T-helper 1 cell treated with Interleukin-12 subunit alpha and Interleukin-12 subunit beta and Interleukin-4 antibody, amounts not matched to agents 30 ng/mL and 1 ng/mL, for 36 hours (primary cell): ENCODE data around the gene PIGU. TPM values are rescaled to one million over a fixed set of nuclear protein-coding genes. Genes with fewer than 3 reads are reported as not detected.
"Not testable (repeated sequence)": the region's sequence is repeated elsewhere in the genome, so short reads cannot be mapped to it uniquely, and the experiment has no call there.

ENCODE experiments used
- intact Hi-C: fragments of 100-400 bp; cut with micrococcal nuclease; formaldehyde crosslinking; loops from one replicate; pipeline ENCODE4 v1.15.1; 2024
- total RNA-seq: library from RNA; stranded (reverse); gene quantifications from 2 replicates; pipeline ENCODE4 v1.2.3, GENCODE V29; 2022

The PIGU gene
- total RNA-seq, 1 donor from 2014 or later = 21.9 TPM

DNA sequence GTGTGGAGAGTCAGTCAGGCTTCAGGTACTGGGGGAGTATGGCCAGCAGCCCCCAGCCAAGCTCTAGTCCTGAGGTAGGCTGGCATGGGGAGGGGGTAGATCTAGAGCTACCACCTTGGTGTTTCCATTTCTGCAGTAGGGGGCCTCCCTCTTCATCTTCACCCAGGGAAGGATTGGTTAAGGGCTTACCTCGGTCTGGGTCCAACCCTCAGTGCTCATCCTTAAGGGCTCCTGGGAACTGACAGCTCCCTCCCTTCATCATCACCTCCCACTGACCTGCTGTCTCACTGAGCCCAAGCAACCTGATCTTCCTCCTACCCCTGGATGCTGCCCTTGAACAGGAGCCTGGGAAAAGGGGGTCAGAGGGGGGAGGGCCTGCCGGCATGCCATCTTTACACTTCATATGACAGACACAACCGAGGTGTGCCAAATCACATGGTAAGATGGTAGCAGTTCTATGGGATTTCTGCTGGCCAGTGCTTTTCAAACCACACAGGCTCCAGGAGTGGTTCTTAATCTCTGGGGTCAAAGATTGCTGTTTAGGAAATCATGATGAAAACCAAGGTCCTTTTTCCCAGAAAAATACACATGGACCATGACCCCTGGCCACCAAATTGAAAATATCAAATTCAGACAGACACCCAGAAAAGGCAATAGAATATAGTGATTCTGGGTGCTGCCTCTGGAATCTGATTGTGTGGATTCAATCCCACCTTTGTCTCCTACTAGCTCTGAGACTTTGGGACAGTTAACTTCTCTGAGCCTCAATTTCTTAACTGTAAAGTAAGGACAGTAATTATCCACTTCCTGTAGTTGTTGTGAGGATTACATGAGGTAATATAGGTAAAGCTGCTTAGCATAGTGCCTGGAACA, 30.3 kb upstream of the PIGU start:
- intact Hi-C loops = loop anchor here (5.0 to 10.0 kb wide), 2 partner anchors 592 to 715 kb away; partner anchors contain the start of genes EIF2S2 and RALY

DNA sequence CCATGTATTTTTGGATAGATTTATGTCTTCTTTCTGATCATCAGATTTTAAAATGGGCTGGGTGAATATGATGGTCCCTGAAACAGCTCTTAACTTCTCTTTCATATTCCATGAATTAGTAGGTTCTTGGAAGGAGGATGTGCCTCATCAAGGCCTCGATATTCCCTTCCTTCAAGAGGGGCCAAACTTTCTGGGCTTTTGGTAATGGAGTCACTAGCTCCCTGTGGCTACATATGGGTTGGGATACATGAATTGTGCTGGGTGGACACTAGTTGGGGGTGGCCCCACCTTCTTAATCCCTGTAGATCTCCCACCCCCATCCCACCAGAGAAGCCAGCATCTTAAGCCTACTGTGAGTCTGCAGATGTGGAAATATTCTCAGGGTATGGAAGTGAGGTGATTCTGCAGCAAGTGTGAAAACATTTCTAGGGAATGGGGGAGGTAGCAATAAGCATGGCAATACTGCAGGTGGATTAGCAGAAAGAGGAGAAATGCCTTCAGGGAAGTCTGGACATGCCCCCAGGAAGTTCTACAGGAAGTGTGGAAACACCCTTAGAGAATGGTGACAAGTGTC, 29.5 kb upstream of the PIGU start:
- intact Hi-C loops = loop anchor here (5.0 to 10.0 kb wide), 2 partner anchors 592 to 714 kb away; partner anchors contain the start of genes EIF2S2 and RALY

DNA sequence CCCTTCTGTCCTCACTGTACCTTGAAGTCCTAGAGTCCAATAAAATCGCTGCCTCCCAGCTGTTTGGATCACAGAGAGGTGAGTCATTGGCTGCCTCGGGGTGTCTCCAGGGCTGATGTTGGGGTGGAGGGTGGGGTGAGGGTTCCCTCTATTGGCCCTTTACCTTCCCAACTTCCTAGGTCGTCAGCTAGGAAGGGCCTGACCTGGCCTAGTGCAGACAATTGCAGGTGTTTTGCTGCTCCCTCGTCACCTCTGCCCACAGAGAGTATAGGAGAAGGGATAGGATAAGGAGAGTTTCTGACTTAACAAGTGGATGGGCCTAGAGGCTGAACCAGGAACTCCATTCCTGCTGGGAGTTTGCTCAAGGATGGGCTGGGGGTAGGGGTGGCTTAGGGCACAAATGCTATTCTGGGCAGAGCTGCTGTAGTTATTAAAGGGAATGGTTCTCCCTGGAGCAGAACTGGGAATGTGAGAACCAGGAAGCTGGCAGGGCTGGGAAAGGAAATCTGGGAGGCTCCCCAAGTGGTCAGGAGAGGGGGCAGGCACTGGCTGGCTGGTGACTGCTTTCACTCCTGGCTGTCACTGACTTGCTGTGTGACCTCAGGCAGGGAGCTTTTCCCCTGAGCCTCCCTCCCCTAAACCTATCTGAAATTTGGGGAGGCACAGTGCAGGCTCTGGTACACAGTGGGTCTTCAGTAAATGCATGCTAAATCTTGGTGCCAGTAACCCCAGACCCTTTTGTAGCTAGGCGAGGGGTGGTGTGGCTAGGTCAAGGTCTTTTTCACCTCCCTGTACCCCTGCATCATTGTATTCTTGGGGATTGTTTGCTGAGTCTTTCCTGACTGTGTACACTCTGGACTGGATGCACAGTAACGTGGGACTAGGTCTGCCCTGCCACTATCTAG, 28.8 kb upstream of the PIGU start:
- intact Hi-C loops = loop anchor here (5.0 to 10.0 kb wide), 2 partner anchors 591 to 713 kb away; partner anchors contain the start of genes EIF2S2 and RALY

DNA sequence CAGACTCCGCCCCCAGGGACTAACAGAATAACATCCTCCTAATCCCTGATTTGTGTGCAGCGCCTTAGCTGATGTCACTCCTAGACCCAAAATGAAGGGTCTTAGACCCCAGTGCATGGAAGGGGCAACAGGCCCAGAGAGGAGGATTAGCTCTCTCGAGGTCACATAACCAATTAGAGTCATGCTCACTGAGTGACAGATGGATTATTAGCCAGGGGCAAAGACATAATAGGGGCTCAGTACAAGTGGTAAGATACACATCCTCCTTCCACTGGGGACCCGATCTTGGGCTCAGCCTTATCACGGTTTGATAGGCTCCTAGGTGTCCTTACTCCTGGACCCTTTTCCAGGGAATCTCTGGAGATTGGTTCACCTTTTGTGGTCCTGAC, 28.1 kb upstream of the PIGU start:
- intact Hi-C loops = loop anchor here (5.0 to 10.0 kb wide), 2 partner anchors 590 to 713 kb away; partner anchors contain the start of genes EIF2S2 and RALY

DNA sequence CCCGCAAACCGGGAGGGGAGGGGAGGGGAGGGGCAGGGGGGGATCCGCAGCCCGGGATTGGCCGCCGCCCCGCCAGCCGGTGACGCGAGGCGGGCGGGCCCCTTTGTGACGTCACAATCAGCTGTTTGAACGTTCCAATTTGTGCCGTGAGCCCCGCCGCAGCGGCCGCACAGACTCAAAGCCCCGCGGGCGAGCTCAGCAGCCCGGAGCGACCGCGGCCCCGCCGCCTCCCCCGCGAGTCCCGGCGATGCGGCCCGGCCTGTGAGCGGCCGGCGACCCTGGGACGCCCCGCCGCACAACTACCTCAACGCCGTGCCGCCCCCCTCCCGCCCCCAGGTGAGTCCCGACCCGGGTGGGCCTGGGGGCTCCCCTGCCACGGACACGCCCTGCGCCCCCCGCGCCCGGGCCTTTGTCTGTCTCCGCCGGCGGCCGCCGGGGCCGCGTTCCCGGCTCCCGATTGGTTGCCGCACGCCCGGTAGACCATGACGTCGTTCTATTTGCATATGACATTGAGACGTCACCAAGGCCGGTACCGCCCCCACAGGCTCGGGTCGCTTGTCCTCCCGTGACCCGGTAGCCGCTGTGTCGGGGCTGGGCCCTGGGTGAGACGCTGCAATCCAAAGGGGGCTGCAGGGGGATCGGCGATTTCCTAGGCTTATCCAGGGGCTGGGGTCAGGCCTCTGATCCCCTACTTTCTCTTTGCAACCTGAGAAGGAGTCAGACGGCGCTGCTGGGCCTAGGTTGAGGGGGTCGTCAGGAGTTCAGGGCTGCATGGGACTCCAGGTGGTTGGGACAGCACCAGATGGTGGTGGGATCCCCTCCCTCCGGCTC, 27.5 kb upstream of the PIGU start, which contains the start of gene TP53INP2:
Gene TP53INP2, plus strand, starts transcription at position 168 of the 831 bp plus-strand sequence. CDS start 4,396 bp downstream, outside the sequence.
- intact Hi-C loops = loop anchor here (1.0 to 10.0 kb wide), 10 partner anchors 27 to 893 kb away; partner anchors contain the start of genes ACSS2, AHCY, CHMP4B and DYNLRB1

DNA sequence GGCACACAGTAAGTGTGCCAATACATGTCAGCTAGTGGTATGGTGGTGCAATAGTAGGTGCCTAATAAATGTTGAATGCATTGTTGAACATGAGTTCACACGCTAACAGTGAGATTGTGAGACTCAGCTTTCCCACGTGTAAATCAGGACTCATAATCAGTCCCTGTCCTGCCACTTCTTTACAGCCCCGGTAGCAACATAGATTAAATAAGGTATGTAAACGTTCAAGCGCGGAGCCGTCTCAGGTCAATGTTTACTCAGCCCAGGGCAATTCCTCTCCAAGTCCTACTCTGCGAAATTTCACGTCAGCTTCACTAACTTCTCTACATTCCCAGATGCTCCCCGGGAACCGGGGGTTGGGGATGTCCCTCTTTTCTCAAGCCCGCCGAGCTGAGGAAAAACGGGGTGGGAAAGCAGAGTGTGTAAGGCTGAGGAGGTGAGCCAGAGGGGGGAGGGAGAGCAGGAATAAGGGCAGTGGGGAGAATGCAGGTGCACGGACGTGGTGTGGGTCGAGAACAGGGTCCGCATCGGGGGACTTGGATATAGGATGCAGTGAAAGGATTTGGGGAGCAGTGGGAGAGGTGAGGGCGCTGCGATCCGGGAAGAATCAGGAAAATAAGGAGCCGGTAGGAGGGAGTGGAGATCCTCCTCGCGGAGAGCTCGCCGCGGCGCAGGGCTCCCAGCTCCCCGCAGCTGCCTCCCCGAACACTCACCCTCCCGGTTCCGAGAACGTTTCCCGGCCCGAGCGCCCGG, 26.7 kb upstream of the PIGU start:
- intact Hi-C loops = loop anchor here (1.0 to 10.0 kb wide), 9 partner anchors 26 to 892 kb away; partner anchors contain the start of genes ACSS2, AHCY, CHMP4B and DYNLRB1

DNA sequence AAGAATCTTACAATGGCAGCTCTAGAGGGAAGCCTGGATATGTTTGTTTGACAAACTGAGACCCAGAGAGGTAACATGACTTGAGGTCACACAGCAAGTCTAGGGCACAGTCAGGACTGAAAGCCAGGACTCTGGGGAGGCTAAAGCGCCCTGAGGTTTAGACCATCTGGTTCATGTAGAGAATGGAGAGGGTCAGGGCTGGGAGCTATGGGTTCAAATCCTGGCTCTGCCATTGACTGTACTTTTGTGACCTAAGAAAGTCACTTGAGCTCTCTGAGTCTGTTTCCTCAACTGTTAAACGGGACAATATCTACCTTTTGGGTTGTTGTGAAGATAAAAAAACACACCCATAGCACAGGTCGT, 26.1 kb upstream of the PIGU start:
- intact Hi-C loops = loop anchor here (10.0 kb wide), 1 partner anchor 588 kb away; the partner anchor contains the start of gene EIF2S2

DNA sequence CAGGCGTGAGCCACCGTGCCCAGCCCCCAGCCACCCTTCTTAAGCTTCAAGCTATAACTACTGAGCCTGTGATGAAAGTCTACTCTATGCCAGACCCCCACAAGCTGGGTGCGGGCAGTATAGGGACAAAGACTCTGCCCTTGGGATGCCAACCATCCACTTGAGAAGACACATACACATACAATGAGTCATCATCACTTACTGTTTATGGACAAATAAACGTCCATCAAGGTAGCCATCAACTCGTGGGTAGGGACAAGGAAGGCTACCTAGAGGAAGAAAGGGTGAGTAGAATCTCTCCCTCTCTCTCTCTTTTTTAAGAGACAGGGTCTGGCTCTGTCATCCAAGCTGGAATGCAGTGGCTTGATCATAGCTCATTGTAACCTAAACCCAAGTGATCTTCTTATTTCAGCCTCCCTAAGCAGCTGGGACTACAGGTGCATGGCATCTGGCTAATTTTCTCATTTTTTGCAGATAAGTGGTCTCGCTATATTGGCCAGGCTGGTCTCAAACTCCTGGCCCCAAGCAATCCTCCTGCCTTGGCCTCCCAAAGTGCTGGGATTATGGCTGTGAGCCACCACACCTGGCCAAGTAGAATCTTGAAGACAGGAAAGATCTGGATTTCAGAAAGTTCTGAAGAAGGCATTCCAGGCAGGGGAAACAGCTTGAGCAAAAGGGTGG, 24.7 kb upstream of the PIGU start:
- intact Hi-C loops = loop anchor here (10.0 kb wide), 1 partner anchor 587 kb away; the partner anchor contains the start of gene EIF2S2

DNA sequence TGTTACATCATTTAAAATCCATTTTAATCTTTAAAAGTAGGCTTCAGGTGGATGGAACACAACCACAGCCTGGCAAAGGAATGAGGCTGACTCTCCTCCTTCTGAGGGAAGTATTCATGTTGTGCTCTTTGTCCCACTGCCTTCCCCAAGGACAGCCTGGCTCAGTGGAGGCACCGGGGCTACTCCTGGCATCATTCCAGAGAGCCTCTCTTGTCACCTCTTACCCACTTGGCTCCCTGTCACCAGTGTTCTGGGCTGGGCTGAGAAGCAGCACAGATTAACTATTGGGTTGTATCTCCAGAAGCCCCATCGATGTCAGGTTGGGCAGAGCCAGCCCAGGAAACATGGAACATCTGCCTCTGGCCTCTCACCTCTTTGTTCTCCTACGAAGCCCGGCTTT, 16.5 kb upstream of the PIGU start:
- intact Hi-C loops = no loop called here

DNA sequence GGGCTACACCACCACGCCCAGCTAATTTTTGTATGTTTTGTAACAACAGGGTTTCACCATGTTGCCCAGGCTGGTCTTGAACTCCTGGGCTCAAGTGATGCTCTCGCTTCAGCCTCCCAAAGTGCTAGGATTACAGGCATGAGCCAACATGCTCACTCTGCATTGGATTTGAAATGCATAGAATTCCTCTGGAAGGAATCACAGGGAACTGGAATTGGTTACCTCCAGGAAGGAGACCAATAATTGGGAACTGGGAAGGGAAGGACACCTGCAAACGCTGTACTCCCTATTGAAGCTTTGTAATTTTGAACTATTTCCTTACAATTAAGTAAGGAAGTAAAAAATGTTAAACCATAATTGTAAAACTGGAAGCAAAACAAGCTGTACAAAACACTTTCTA, 14.9 kb upstream of the PIGU start:
- intact Hi-C loops = no loop called here

DNA sequence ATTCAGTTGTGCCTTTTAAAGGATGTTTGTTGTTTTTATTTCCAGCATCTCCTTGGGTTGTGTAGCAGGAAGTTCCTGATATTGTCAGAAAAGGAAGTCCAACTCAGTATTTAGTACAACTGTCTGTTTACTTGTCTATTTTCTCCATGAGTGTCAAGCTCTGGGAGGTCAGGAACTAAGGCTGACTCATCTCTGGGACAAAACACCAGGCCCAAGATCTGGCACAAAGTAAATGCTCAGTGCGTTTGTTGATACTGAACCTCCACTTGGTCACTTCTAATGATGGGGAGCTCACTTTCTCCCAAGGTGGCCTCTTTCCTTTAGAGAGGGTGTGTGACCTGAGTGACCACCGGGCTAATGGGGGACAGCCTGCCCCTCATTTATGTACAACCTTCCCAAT, 12.6 kb upstream of the PIGU start:
- intact Hi-C loops = no loop called here

DNA sequence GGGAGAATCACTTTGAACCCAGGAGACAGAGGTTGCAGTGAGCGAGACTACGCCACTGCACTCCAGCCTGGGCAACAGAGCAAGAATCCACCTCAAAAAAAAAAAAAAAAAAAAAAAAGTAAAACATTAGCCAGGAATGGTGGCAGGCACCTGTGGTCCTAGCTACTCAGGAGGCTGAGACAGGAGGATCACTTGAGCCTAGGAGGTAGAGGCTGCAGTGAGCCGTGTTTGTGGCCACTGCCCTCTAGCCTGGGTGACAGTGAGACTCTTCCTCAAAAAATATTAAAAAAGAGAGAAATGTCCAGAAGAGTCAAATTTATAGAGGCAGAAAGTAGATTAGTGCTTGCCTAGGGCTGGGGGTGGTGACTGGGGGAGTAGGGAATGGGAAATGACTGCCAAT, 6.8 kb upstream of the PIGU start:
- intact Hi-C loops = no loop called here

DNA sequence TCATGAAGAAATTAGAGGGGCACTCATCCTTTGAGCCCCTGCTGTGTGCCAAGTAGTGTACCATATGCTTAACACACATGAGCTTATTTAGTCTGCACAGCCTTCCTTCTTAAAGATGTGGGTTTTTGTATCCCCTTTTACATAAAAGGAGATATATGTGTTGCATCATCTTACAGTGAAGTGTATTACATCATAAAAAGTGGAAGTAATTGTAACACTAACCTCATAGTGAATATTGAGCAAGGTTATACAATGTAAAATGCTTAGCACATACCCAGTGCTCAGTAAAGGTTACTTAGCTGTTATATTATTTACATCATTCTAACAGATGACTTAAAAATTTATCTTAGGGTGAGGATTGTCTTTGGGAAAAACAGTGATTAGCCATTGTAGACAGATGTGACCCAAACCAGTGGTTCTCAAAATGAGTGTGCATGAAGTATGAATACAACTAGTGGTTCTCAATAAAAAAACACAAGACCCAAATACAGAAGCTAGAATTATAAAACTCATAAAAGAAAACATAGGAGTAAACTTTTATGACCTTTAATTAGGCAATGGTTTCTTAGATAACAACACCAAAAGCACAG, 3.8 kb upstream of the PIGU start:
- intact Hi-C loops = no loop called here

DNA sequence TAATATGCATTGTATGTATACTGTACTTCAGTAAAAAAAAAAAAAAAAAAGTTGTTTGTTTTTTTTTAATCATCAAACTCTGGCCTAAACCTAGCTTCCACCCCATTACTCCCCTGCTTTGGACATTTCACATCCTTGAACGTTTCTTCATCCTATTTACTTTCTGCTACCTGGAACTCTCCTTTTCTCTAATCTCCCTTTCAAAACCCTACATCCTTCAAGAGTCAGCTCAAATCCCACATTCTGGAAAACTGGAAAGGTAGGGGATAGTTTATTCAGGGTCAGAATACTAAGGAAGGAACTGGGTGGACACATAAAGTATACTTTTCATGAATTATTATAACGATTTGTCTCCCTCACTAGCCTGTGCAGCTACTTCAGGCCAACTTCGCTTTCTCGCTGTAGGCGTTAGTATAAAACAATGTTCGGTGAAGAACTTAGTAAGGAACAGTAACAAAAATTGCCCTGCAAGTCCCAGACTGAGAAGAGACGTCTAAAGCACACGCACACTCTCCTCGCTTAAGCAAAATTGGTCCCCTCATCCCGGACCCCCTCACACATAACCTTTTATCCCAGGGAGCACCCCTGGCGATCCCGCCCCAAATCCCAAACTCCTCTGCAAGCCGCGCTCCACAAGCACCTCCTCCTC, 775 bp downstream of the PIGU start:
- intact Hi-C loops = loop anchor here (2.0 to 5.0 kb wide), 3 partner anchors 54 to 865 kb away; partner anchors contain the start of genes ACSS2 and CHMP4B

DNA sequence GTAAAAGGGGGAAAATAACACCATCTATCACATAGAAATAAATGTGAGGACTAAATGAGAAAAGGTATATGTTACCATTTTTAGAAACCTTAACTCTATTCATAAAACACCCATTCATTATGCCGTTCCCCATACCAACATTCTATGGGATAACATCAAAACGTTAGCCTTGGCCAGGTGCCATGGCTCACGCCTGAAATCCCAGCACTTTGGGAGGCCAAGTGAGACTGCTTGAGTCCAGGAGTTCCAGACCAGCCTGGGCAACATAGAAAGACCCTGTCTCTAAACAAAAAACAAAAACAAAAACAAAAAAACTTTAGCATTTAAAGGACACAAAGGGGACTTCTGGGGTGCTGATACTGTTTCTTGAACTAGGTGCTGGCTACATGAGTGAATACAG, 1.3 kb downstream of the PIGU start:
- intact Hi-C loops = loop anchor here (5.0 kb wide), 1 partner anchor 53 kb away; no protein-coding TSS in a partner anchor

DNA sequence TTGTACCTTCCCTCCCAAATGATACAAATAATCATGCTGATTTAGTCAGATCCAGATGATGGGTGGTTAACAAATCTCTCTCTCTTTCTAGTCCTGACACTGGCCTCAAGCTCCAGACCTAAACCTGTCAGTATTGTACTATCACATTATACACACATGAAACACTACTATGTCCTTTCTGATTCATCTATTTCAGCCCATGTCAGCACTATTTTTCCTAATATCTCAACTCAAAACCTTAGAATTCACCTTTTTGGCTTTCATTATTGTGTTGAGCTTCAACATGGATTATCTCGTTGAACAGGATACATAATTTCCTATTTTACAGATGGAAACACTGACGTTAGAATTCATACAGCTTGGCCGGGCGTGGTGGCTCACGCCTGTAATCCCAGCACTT, 3.5 kb downstream of the PIGU start:
- intact Hi-C loops = no loop called here

DNA sequence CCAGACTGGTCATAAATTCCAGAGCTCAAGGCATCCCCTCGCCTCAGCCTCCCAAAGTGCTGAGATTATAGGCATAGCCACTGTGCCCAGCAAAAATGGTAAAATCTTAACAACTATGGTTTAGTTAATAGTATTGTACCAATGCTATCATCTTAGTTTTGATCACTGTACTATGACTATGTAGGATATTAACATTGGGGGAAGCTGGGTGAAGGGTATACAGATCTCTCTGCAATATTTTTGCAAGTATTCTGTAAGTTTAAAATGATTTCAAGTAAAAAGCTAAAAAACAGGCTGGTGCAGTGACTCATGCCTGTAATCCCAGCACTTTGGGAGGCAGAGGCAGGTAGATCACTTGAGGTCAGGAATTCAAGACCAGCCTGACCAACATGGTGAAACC, 7.8 kb downstream of the PIGU start:
- intact Hi-C loops = no loop called here

DNA sequence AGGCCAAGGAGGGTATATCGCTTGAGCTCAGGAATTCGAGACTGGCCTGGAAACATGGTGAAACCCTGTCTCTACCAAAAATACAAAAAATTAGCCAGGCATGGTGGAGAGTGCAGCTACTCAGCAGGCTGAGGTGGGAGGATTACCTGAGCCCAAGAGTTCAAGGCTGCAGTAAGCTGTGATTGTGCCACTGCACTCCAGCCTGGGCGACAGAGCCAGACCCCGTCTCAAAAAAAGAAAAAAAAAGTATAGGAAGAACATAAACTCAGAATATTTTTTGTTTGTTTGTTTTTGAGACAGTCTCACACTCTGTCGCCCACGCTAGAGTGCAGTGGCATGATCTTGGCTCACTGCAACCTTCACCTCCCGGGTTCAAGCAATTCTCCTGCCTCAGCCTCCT, 12.1 kb downstream of the PIGU start:
- intact Hi-C loops = not testable (repeated sequence)
